GM21576 (cell line): ENCODE data around the gene RIMS4.

ENCODE experiments used
- ATAC-seq: cut with Tn5 transposase; IDR thresholded peaks from one replicate; pipeline ENCODE4 v1.9.1; 2021; ENCODE audit warnings: mild to moderate bottlenecking, moderate library complexity; ENCODE audit not compliant: unreplicated experiment

RIMS4 gene

DNA sequence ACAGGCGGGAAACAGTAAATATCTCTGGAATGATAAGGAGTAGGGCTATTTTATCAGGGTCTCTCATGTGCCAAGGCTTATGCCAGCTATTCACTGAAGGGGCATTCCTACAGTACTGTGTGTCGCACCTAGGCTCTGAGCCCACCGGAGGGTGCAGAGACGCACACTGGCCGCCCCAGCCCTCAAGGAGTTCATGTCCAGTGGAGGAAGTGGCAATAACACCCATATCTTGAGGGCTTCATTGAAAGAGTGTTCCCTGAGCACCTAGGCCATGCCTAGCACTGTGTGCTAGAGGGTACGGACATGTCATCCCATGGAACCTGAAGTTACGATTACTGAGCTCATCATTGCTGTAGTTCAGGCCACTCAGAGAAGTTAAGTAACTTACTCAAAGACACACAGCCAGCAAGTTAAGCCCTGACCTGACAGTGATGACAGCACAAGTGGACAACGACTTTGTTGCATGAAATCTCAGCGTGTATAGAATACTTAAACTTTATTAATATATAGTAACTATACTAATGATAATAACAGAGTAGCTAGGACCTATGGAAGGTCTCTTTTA lies 86.5 kb downstream of the RIMS4 start:
- no peak for ATAC-seq

- no peak for ATAC-seq
These were observed 87.0 kb downstream of the RIMS4 start for GRCh38 chr20:44723391-44723790.

- no peak for ATAC-seq
These were observed 87.4 kb downstream of the RIMS4 start for GRCh38 chr20:44722990-44723389.

DNA sequence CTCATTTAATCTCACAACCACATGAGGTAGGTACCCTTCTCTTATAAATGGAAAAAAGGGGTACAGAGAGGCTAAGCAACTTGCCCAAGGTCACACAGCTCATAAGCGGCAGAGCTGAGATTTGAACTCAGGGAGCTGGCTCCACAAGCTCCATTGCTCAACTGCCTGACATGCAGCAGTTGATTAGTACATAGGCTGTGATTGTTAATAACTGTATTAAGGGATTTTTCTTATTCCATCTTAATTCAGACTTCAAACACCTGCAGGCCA lies 88.6 kb downstream of the RIMS4 start:
- ATAC-seq = no peak

- no peak for ATAC-seq
These were observed 89.2 kb downstream of the RIMS4 start for GRCh38 chr20:44720997-44721784.

DNA sequence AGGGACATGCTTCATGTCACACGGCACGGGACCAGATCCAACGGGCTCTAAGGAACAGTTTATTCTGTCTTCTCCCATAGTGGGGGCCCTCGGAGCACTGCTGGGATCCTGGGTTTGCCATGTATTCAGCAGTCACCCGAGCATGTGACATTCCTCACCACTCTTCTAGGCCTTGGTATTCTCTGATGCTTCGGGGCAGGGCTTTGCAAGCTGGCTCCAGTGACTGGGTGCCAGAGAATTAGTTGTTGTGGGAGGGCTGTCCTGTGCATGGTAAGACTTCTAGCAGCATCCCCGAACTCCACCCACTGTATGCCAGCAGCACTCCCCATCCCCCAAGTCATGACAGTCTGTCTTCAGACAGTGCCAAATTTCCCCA lies 89.7 kb downstream of the RIMS4 start:
- ATAC-seq = no peak

GRCh38 chr20:44719841-44720240 lies 90.5 kb downstream of the RIMS4 start:
- ATAC-seq = no peak

GRCh38 chr20:44717986-44718385 lies 92.4 kb downstream of the RIMS4 start:
- ATAC-seq = no peak

- no peak for ATAC-seq
These were observed 93.8 kb downstream of the RIMS4 start for GRCh38 chr20:44716309-44717106.

DNA sequence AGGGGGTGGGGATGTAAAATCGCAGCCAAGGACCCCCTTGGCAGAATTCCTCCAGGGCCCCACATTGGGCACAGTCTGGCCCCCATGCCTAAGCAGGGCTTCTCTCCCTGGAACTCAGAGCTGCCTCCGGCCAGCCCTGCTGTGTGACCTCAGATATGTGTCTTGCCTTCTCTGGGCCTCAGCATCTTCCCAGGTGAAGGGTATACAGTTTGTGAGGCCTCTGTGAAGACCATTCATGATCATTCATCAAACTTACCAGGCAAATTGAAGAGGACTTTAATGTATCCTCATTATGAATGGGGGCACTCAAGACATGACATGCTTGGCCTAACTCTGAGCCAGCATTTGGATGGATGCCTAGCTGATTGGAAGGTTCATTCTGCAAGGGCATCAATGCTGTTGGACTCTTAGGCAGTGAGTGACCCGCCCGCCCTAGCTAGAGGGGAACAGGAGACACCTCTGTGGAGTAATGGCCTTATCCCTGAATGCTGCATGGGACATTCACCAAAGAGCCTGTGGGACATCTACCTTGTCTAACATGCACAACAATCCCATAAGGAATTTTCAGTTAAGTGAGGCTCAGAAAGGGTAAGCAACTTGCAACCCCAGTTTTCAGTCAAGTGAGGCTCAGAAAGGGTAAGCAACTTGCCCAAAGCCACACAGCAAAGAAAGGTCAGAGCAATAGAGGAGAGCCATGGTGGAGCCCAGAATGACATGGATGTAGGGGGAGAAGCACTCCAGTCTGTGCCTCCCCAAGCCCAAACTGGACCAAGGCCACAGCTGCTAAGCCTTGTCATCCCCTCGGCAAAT lies 94.6 kb downstream of the RIMS4 start:
- no peak for ATAC-seq

GRCh38 chr20:44714701-44715498 lies 95.4 kb downstream of the RIMS4 start, which contains the start of gene CCN5:
CCN5 (plus strand) TSS chr20:44715369; CDS start chr20:44715391, 22 bp downstream.
- no peak for ATAC-seq

DNA sequence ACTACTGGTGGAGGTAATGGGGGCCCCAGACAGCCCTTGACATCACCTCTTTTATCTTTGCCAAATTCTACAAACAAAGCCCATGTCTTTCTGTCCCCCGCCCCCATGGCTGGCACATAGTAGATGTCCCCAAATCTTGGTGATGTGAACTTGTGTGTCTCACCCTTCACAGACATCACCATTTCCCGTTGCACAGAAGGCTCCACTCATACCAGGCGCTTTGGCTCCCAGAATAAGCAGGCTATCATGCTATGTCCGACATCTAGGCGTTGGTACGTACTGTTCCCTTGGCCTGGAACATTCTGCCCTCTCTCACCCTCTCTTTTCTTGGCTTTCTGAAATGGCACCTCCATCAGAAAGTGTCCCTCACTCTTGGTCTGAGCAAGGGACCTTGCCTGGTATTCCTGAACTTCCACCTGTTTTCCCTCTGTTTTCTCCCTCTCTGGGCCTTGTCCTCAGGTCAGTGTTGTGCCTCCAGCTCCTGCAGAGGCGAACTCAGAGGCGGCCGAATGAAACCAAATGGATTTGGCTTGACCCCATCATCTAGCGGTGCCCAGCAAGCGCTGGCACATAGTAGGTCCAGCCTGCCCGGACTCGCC lies 96.1 kb downstream of the RIMS4 start:
- no peak for ATAC-seq

DNA sequence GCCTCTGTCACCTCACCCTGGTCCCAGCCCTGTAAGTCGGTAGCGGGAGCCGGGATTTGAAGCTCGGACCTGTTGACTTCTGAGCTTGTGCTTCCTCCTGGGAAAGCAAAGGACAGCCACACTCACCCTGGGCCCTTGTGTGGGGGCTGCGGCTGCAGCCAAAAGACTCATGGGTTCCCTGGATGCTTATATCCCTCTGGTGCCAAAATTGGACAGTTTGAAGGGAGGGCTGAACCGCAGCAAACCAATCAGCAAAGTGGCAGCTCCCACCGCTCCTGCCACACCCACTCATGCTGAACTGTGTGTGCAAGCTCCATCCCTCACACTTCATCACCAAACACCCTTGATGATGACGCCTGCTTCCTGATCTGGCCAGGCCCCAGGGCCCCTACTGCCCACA lies 99.1 kb downstream of the RIMS4 start:
- ATAC-seq = no peak

DNA sequence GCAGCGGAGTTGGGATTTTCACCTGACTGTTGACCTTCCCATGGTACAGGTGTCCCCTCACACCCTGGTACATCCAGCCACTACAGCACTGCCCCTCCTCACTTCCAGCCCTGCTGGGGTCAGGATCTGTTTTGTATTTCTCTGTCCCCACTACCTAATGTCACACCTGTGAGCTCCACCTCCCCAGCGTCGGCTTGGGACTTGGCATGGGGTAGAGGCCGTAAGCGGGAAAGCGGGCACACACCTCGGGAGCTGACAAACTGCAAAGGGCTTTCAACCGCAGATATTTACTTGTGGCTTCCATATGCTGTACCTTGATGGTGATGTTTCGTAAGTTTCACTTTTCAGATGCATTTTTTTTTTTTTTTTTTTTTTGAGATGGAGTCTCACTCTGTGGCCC lies 100.5 kb downstream of the RIMS4 start:
- ATAC-seq = no peak

- ATAC-seq = no peak
These were observed 101.0 kb downstream of the RIMS4 start for GRCh38 chr20:44709380-44709779.

DNA sequence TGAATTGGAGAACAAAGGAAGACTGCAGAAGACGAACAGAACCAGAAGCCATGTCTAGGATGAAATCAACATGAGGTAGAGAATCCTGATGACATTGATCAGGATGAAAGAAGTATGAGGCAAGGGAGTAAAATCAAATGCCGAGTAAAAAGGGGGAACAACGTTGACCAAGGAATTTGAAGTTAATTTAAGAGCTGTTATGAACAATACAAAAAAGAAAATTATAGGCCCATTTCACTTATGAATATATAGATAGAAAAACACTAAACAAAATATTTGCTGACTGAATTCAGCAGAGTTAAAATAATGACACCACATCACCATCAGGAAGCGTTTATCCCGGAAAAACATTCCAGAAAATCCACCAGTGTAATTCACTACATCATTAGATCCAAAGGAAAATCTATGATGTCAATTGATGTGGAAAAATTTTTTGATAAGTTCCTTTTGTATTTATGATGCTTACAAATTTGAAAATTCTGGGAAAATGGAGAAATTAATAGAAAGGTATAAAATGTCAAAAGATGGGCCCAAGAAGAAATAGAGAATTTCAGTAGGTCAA lies 103.2 kb downstream of the RIMS4 start:
- ATAC-seq = no peak

GRCh38 chr20:44706301-44707017 lies 103.9 kb downstream of the RIMS4 start:
- no peak for ATAC-seq

DNA sequence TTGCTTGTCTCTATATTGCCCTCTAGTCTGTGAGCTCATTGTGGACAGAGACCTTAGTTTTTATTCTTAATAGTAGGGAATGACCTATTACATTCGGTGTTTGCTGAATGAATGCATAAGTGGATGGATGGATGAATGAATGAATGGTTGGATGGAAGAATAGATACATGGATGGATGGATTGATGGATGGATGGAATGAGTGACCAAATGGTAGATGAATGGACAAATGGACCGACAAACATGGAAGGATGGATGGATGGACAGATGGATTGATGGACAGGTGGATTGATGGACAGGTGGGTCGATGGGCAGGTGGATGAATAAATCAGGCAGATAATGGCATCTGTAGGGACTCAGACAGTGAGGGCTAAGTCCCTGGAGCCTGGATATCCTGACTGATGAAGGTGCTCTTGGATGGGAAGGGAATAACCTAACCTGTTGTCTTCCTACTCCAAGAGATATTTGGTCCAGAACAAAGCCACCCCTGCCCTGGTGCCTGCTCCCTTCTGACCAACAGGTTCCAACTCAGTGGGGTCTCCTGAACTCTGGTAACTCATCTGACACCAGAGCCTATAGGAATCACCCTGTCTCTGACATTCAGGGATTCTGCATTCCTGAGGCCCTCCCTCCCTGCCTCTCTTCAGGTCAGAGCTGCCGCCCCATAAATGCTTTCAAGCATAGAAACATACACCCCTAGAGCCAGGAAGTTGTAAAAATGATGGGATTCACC lies 104.8 kb downstream of the RIMS4 start:
- no peak for ATAC-seq
